Posterior vena cava (tissue), 2 donors: Measurements from ENCODE around the gene PRKAG2. TPM values are rescaled to one million over a fixed set of nuclear protein-coding genes. Genes with fewer than 3 reads are reported as not detected.
"Not testable (repeated sequence)": the region's sequence is repeated elsewhere in the genome, so short reads cannot be mapped to it uniquely, and the experiment has no call there.

Source experiments
- DNase-seq: peaks from one replicate; pipeline ENCODE4 v3.0.0-alpha.2; 2020; ENCODE audit warnings: low spot score
- intact Hi-C, 2 donors: fragments of 100-400 bp; cut with DNase I; formaldehyde crosslinking; loops; one replicate each; pipeline versions ENCODE4 v1.14.1 to v1.14.2; 2022 to 2023
- total RNA-seq, 2 donors: library from RNA; stranded (reverse); fragmentation: NEBNext Ultra II Directional; extraction: Animal tissue kit (Norgen Biotek cat#: 25700); gene quantifications; one replicate each; pipeline ENCODE4 v1.2.1, GENCODE V29; 2021
- donor health status: DM: yes; HTN: yes; CAD: no.
- donor health status: DM: yes; HTN: yes; CAD: no.

The PRKAG2 gene
- total RNA-seq, 2 donors from 2014 or later: 91.8 to 94.2 TPM

DNA sequence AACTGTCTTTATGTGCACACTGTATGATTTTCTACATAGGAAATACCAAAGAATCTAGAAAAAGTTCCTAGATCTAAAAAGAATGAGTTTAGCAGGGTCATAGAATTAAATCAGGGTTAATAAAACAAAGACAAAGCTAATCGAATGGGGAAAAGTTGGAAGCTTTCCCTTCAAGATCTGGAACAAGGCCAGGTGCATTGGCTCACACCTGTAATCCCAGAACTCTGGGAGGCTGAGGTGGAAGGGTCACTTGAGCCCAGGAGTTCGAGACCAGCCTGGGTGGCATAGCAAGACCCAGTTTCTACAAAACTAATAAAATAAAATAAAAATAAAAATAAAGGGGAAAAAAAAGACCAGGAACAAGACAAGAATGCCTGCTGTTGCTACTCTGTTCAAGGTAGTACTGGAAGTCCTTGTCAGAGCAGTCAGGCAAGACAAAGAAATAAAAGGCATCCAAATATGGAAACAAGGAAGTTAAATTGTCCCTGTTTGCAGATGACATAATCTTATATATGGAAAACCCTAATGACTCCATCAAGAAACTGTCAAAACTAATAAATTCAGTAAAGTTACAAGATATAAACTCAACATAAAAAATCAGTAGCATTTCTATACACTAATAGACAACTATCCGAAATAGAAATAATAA is 281.1 kb downstream of the PRKAG2 start:
- intact Hi-C loops: no loop called here
- DNase-seq: no peak

DNA sequence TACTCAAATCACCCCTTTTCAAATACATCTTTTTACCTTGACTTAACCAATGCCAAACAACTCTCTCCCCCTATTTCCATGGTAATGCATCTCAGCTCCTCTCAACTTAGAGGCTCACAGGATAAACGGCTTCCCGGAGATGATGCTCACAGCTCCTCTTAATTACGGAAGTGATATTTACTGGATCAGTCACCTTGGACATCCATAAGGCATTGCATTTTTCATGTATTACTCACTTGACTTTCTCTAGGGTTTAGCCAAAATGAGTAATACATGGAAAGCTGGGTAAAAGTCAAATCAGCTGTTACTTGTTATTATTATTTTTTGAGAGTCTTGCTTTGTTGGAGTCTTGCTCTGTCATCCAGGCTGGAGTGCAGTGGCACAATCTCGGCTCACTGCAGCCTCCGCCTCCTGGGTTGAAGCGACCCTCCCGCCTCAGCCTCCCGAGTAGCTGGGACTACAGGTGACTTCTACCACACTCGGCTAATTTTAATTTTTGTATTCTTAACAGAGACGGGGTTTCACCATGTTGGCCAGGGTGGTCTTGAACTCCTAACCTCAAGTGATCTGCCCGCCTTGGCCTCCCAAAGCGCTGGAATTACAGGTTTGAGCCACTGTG is 283.9 kb downstream of the PRKAG2 start:
- DNase-seq: no peak
- intact Hi-C loops: no loop called here

DNA sequence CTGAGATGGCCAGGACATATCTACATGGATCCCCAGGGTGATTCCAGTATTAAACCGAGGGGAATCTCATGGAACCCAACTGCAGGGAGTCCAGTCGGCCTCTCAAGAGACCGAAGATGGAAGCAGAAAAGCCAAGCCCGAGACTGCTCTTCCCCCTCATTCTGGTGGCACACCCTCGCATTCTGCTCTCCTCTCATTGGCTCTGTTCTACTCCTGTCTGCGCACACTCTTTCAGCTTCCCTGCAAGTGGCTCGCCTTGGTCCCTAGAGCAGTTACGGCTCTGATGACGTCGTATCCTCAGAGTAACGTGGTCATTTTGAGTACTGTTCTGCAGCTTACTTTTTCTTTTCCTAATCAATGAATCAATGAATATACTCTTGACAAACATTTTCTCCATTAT is 284.6 kb downstream of the PRKAG2 start:
- DNase-seq: no peak
- intact Hi-C loops: no loop called here

DNA sequence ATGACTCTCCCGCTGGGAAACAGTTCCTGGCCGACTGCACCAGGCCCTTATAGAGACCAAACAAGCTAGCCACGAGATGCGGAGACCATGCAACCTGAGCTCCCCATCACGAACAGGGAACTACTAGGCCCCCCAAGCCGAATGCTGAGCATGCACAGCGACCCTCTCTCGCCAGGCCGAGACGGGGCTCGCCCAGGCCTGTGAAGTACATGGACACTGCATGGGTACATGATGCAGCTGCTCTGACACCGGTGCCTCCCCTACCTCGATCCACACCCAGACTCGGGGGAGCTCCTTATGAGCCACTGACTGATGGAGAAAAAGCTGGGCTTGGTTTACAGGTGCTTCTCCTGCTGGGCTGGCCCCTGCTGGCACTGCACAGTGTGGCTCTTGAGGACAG is 285.0 kb downstream of the PRKAG2 start:
- intact Hi-C loops: no loop called here
- no peak for DNase-seq

DNA sequence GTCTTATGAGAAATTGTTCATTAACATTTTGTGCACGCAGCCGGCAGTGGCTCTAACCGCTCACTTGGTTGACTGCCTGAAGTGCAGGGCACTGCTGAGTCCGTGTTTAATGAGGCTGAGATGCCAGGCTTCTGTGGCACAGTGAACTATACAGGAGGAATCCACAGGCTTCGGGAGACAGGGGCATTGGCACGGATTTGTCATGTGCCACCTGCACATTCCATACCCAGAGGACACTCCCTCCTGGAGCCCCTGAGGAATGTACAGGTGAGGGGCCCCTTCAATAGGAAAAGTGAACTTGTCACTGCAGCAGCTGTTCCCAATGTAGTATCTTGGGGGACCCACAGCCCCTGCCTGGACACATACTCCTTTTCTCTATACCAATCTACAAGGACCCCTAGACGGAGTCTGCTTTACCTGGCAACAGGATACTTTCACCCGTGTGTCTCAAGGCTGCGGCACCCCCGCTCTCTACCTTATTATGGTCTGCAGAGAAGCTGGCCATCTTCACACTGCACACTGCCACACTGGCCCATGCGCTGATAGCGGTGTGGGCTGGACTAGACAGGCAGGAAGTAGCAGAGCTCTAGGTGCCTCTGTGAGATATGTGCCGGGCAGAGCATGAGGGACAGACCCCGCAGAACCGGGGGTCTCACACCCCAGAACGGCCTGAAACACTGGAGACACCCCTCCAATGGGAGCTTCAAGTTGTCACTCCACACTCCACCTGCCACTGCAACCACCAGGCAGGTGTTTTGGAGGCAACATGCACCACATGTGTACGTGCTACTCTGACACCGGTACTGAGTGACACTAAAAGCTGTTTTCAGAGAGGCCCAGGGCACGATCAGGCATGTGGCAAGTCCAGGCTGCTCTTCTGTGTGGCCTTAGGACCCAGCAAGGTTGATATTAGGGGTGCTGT is 285.8 kb downstream of the PRKAG2 start:
- intact Hi-C loops: no loop called here

DNA sequence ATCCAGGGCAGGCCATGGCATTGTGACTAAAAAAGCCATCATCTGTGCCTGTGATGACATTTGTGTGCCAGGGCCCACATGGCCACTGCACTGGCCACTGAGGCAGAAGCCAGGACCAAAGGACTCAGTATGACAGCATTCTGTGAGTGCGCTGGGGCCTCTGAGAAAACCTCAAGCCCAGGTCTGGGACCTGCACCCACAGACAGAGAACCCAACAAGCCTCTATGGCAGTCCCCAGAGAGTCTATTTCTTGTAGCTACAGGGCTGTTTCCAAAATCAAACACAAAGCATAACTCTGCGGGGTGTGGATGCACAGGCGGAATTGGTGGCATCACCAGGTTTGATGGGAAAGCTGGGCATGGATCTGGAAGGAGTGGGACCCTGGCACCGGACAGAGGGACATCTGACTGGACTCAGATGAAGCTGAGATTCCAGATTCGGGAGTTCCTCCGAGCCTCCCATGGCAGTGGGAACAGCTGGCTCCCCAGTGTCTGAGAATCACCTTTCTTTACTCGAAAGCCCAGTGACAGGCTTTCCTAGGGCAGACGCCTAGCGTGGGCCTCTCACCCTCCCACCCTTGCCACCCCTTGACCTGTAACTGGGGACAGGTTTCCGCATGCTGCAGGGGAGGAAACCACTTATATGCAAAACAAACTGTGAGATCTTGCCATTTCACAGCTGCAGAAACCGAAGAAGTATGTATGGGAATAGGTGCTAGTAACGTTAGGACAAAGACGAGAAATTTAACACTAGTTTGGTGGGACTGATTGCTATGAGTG is 286.7 kb downstream of the PRKAG2 start:
- intact Hi-C loops: no loop called here
- no peak for DNase-seq

More for the DNA sequence above, 285.8 kb downstream of the PRKAG2 start:
- no peak for DNase-seq

DNA sequence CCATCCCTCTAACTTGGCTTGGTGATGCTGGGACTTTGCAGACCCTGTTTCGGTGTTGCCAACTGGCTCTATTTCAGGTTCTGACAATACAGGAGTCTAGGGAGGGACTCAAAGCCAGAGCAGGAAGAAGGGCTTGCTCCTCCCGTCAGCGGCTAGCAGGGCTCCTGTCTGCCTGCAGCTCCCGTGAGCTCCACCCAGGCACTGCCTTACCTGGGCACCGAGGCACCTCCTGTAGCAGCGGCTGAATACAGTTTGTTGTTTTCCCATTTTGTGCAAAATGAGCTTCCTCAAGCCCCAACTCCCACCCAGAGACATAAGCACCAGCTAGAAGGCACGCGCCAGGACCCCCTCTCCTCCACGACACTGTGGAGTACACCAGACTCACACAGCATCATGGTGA is 287.9 kb downstream of the PRKAG2 start:
- intact Hi-C loops: no loop called here
- no peak for DNase-seq

DNA sequence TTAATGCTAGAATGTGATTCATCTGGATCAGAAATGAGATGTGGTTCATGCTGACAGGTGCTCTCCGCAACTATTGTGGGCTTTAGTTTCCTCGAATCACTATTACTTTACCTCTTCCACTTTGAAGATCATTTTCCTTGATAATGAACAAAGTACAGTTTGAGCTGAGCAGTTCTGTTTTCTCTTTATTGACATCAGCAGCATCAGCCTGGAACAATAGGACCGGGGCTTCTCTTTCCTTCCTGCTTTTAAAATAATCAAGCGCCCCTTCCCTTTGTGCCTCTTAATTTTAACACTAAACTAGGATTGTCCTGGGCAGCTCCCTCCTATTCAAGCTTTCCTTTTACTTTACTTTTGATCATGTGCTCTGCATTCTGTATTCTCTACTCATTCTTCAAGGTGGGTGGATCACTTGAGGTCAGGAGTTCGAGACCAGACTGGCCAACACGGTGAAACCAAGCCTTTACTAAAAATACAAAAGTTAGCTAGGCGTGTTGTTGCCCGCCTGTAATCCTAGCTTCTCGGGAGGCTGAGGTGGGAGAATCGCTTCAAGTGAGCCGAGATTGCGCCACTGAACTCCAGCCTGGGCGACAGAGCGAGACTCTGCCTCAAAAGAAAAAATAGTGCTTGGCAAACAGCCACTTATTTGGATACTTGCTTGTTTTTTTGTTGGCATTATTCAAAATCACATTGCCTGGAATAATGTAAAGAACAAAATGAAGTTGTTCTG is 290.2 kb downstream of the PRKAG2 start:
- DNase-seq: no peak
- intact Hi-C loops: no loop called here

DNA sequence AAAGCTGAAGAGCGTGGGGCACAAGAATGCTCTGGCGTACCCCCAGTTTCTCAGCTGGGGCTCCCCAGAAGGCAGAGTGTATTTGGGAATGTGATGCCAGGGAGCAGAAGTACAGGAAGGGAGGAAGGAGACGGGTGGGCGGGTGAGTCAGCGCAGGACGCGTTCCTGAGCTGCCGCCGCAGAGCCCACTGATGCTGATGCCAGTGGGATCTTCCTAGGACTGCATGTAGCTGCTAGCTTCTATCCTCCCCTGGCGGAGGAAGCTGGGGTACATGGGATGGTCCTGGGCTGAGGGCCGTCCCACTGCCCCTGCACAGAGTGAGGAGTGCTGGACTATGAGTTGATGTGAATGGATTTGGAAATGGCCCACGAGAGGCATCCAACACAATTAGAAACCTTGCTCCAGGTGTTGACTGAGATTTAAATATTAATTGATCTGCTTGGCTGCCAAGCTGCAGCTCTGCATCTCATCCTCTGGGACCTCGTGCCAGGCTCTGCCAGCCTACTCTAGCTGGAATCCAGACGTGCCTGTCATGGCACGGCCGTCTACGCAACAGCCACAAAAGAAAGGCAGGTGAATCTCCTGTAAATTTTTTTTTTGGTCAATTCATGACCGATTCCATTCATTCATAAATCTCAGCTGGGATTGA is 291.0 kb downstream of the PRKAG2 start:
- DNase-seq: no peak
- intact Hi-C loops: no loop called here

DNA sequence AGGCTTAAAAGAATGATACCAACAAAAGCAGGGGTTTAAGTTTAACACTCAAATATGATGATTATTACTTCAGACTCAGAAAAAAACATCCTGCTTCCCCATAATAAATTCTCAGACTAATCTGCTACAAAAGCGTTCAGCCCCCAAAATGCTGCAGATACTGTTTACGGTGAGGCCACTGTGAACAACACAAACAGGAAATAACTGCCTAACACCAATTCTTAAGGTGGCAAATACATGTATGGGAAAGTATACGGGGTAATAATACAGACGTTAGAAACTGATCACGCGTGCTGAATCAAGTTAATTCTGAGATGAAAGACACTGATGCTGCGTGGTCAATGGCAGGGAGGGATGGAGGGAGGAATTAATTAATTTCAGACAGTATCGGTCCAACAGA is 295.2 kb downstream of the PRKAG2 start:
- DNase-seq: no peak
- intact Hi-C loops: loop anchor here in 1 of 2 donors (1.0 to 5.0 kb wide), 2 partner anchors 36 to 42 kb away; no protein-coding TSS in a partner anchor

DNA sequence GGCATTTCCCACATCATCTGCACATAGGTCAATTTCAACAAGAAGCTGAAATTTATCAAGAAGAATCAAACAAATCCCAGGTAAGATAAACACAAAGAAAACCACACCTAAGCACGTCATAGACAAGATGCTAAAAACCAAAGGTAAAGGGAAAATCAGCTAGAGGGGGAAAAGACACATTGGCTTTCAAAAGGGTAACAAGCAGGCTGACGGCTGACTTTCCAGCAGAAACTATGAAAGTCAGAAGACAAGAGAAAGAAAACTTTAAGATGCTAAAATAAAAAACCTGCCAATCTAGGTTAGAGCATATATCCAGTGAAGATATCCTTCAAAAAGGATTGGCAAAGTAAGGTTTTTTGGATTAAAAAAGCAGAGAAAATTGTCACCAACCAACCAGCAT is 297.3 kb downstream of the PRKAG2 start:
- no peak for DNase-seq
- intact Hi-C loops: loop anchor here in 1 of 2 donors (5.0 kb wide), 1 partner anchor 38 kb away; no protein-coding TSS in a partner anchor

DNA sequence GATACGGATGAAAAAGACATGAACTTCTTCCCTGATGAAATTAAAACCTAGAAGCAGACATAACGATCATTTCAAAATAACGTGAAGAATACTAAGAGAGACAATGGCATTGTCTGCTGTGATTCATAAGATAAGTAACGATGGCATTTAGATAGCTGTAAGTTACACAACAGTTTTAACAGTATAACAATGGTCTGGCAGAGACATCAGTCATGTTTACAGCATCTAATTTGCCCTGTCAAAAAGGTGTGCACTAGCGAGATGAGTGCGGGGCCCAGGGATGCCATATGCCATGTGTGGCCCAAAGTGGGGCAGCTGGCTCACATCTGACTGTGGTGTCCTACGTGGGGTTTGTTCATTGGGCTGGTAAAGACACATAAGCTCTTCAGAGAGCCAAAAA is 301.5 kb downstream of the PRKAG2 start:
- DNase-seq: no peak
- intact Hi-C loops: no loop called here

DNA sequence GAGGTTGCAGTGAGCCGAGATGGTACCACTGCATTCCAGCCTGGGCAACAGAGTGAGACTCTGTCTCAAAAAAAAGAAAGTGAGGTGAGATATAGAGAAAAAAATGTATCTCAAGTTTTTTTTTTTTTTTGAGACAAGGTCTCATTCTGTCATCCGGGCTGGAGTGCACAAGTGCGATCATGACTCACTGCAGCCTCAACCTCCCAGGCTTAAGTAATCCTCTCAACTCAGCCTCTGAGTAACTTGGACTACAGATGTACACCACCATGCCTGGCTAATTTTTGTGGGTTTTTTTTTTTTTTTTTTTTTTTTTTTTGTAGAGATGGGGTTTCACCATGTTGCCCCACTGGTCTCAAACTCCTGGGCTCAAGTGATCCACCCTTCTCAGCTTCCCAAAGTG is 303.9 kb downstream of the PRKAG2 start:
- intact Hi-C loops: loop anchor here in 1 of 2 donors (5.0 kb wide), 1 partner anchor 184 kb away; no protein-coding TSS in a partner anchor
- DNase-seq: not testable (repeated sequence)

DNA sequence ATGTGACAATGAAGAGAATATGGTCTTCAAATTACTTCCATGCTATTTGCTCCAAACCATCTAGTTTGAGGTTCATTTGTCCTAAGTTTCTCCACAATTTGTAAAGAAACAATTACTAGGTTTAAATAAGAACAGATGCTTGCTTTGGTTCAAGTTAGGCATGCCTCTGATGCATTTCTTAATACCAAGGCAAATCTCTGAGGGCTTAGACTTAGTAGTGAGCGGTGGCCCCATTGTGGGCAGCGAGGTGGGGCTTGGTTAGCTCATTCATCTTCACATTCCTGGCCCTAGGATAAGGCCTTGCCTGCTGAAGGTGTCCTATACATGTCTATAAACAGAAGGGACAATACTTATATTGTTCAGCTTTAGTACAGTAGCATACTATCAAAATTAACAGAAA is 304.8 kb downstream of the PRKAG2 start:
- no peak for DNase-seq
- intact Hi-C loops: loop anchor here in 1 of 2 donors (5.0 kb wide), 1 partner anchor 185 kb away; no protein-coding TSS in a partner anchor

DNA sequence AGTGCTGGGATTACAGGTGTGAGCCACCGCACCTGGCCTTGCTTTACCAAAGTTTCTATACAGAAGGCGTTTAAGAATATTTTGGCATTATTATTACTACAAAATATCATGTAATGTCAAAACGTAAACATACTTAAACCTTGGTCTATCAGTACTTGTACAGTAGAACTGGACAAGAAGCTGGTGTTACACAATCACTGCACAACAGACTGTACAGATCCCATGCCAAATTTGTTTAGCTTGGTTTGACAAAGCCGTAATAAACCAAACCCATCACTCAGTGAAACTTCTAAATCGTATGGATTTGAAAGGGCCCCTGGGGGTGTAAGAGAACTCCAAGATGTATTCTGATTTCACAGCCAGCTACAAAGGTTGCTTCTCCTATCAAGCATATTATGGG is 305.4 kb downstream of the PRKAG2 start:
- no peak for DNase-seq
- intact Hi-C loops: loop anchor here in 1 of 2 donors (5.0 kb wide), 1 partner anchor 186 kb away; no protein-coding TSS in a partner anchor

DNA sequence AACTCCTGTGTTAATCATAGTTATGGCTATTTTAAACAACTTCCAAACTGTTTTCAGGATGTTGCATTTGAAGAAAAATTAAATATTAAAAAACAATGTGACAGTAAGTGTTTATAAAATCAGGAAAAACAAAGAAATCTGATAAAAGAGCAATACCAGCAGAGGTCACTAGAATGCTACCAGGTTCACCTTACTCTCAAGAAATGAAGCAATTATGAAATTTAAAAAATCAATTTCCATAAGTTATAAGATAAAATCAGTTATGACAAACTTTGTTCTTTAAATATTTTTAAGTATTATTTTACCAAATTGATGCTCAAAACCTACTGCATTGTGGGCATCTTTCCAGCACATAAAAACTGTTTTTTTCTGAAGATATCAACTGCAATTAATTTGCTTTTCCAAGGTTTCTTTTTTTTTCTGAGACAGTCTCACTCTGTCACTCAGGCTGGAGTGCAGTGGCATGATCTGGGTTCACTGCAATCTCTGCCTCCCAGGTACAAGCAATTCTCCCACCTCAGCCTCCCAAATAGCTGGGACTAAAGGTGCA is 306.5 kb downstream of the PRKAG2 start:
- no peak for DNase-seq
- intact Hi-C loops: loop anchor here in 1 of 2 donors (5.0 kb wide), 1 partner anchor 187 kb away; no protein-coding TSS in a partner anchor
